Activated effector memory CD4-positive, alpha-beta T cell treated with anti-CD3 and anti-CD28 coated beads, Interleukin-2, amount 50 U/mL, for 16 hours (primary cell): ENCODE data around the gene MITF.

ENCODE experiments used
- DNase-seq: peaks from one replicate; pipeline ENCODE4 v3.0.0-alpha.2; 2020

MITF gene

DNA sequence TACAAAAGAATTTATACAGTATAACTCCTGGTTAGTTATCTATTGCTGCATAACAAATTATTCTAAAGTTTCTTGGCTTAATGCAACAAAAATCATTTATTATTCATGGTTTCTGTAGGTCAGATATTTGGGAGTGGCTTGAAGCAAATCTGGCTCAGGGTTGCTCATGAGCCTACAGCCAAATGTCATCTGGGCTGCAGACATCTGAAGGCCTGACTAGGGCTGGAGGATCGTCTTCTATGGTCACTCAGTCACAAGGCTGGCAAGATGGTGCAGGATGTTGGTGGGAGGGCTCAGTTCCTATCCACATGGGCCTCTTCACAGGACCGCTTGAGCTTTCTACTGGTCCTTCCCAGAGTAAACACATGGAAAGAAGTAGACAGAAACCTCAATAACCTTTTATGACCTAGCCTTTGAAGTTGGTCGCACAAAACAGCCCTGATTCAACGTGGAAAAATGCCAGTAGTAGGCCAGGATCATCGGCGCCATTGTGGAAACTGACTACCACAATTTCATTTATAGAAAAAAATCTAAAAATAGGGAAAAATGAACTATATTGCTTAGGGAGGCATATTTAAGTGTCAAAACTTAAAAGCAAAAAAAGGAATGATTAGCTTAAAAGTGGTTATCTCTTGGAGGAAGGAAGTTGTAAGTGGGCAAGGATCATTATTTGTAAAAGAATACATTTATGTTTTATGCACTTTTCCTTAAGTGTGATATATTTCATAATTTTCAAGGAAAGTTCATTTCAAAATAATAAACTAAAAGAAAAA lies 9.9 kb upstream of the MITF start:
- no peak for DNase-seq

DNA sequence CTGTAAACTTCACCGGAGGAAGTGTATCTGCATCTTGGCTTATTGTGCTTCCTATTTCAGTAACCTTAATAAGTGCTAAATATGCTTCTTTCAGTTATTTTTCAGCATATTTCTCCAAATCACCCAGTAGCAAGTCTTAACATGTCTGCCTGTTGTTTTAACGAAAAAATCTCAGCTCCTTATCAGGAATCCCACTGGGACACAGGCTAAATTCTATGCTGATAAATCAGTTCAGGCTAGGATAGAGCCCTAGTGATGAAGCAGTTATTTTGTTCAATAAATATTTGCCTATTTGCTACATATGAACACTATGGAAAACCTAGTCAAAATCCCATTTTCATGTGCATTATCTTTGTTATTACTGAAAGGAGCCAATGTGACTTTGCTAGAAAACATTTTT lies 8.2 kb upstream of the MITF start:
- no peak for DNase-seq

DNA sequence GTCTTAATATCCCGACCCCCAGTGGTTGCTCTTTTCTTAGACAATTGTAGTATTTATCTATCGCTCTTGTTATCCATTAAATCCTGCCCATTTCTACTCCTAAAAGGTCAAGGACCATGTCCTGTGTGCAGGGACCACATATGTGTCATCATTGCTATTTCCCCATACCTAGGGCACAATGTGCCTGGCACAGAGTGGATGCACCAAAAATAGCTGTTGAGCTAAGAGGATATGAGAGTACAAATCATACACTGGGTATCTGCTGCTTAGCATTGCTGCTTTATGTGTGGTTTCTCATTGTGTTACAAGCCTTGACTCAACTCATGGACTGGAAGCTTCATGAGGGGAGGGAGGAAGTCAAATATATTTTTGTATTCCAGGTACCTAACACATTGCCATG lies 3.4 kb upstream of the MITF start:
- DNase-seq = no peak

DNA sequence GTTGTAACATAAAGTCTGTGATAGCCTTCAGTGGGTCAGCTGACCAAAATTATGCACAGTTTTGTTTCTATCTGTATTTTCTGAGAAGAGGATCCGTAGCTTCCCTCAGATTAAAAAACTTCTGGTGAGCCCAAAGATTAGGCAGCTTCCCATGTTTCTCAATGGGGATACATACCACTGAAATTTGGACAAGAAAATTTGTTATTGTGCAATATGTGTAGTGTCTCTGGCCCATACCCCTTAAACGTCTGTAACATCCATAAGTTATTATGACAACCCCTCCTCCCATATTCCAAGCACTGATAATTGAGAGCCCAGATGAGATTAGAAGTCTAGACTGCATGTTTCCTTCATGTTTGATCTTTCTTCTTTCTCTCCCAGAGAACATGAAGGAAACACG lies 1.9 kb upstream of the MITF start:
- no peak for DNase-seq

DNA sequence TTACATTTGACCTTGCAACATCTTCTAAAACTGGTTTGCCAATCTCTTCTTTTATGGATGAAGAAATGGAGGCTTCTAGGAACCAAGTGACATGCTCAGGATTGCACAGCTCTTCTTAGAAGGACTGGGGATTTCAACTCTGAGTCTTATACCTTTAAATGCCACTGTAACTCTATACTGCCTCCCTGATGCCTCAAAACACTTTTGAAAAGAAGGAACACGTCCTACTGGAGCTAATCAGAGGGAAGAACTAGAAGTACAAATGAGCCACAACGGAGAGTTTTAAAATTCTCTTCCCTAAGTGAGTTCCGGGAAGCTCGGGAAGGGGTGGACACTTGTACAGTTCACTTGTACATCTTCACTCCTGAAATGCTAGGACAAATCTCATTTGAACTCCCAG lies 949 bp upstream of the MITF start:
- DNase-seq = no peak

DNA sequence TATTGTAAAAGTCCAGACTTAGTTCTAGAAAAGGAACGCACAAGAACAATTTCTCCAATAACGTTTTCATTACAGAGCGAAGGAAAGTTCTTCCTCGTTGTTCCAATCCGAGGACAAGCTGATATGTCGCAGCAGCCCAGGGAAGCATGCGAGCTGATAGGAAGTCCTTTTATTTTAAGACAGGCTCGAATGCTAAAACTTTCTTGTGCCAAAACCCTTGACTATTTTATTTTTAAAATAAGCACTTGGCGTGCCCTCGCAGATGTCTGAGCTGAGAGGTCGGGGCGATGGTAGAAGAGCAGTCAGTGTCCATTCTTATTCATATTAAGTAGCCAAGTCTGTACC lies 433 bp upstream of the MITF start:
- DNase-seq = no peak

DNA sequence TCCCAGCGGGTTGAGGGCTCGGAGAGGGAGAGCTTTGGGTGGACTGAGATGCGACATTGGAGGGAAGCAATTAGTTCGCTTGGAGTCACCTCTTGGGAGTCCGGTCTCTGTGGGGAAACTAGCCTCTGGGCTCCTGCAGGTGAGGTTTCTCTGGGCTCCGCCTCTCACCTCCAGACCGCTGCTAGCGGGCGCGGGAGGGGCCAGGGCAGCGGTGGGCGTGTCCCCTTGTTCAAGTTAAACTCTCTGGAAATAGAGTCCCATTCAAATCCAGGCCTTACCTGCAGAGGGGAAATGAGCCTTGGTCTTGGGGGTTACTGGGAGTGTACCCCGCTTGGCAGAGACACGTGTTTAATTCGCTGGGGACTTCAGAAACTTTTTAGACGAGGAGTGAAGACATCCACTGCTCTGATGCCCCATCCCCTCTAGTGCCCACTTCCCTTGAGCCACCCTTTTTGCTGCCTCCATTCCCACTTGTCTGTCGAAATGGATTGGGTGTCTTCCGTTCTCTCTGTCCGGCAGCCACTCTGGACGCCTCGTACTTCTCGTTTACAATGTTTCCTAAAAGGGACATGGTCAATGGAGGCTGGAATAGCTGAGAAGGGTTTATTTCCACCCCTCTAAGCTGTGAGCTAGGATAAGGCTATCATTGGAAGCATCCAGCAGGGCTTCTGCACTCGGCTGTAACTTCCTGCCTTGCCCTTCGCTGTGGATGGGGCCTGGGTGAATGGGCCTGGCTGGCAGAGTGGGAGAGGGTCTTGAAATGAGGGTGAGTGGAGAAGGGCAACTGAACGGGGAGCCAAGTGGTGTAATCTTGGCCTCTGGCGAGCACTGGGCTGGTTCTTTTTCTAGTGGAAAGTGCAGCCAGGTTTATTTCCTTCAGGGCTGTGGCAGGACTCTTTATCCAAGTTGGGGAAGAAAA lies 1.1 kb downstream of the MITF start:
- DNase-seq = no peak

DNA sequence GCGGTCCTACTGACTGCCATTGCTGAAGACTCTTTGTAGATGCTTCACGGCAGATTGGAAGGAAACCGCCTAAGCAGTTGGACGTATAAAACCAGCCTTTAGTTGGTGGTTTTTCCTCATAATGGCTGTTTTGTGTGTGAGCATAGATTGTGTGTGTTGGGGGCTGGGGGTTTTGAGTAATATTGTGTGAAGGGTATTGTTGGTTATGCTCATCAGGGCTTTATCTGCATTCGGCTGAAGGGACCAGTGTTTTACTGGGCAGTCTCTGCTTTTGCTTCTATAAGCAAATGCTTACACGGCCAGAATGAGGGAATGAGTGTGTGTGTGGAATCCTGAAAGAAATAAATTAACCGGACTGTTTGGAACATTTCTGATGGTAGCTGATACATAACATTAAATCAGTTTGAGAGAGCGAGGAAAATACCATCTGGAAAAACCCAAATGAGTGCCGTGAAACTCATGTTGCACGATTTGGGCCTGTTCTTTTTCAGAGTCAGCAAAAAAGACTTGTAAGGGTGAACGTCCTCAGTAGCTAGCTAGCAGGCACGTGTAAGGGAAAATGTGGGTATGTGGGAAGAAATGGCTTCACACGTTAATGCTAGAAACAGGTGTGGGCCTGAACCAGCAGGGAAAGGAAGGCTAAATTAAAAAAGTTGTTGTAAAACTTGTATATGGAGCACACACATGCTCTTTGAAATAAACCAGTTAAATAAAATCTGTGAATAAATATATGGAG lies 1.9 kb downstream of the MITF start:
- no peak for DNase-seq

DNA sequence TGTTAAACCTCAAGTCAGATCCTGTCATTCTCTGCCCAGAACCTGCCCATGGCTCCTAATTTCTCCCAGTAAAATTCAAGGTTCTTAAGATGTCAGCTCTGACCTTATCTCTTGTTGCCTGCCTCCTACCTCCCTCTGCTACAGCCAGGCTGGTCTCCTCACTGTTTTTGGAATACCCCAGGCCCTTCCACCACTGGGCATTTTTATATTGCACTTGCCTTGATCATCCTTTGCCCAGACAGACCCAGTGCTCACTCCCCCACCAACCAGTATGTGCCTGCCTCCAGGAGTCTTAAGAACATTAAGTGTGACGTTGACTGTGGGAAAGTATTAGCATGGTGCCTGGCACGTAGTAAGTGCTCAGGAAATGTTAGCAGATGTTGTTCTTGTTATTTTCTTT lies 3.1 kb downstream of the MITF start:
- DNase-seq = no peak

DNA sequence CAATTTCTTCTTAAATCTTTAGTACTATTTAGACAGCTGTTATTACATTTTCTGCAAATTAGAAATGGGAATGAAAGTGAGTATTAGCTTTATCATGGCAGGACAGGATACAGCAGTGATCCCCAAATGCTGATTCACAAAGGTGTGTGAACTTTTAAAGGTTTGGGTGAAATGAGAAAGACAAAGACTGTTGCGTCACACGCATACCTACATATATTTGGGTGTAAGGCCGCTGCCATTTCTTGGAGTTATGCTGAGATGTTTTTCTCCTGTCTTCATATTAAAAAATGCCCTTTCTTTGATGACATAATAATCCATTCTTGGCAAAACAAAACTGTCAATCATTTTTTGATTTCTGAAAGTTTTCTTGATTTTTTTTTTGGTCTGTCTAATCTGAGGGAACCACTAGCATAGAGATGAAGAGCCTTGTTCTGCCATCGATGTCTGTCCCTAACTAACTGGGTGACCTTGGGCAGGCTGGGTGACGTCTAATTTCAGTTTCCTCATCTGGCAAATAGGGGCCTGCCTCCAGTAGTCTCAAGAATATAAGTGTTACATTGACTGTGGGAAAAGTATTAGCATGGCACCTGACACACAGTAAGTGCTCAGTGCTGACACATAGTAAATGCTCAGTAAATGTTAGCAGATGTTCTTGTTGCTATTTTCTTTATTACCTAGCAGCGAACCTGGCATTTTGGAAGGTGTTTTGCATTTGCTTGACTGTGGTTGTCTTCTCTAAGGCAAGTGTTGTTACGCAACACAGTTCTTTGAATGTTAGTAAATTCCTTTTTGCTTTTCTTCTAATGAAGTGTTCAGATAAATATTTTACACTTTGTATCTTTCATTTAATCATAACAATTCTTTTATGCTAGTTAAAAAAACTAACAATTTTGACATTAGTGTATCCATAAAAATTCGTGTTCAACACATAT lies 5.0 kb downstream of the MITF start:
- no peak for DNase-seq

DNA sequence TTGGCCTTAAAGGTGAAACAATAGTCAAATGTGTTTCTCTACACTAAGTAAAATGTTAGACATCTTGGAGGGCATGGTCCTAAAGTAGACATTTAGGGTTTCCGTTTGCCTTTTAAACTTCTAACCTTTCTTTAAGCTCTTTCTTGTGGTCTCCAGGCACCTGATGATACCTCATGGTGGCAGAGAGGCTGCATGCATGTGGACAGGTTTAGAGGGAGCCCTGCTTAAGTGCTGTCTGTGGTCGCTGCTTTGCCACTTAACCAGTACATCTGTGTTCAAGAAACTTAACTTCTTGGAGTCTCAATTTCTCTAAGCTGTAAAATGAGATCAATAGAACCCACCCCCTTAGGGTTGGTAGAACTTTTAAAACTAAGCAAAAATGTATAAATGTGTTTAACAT lies 6.2 kb downstream of the MITF start:
- no peak for DNase-seq

DNA sequence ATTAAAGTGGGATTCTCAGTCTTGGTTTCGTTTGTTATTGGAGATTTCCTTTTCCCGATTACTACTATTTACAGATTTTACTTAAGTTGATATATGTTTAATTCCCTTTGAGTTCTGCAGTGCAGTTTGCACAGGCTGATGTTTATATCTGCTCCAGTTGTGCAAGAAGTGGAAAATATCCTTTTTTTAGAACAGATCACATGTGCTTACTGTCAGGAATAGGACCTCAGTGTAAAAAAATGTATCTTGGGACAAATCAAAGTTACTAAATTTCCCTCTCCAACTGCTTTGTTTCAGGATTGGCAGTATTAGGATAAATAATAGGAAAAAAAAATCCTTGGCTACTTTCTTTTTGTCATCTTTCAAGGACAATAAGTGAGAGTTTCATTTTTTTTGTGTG lies 6.9 kb downstream of the MITF start:
- DNase-seq = no peak

DNA sequence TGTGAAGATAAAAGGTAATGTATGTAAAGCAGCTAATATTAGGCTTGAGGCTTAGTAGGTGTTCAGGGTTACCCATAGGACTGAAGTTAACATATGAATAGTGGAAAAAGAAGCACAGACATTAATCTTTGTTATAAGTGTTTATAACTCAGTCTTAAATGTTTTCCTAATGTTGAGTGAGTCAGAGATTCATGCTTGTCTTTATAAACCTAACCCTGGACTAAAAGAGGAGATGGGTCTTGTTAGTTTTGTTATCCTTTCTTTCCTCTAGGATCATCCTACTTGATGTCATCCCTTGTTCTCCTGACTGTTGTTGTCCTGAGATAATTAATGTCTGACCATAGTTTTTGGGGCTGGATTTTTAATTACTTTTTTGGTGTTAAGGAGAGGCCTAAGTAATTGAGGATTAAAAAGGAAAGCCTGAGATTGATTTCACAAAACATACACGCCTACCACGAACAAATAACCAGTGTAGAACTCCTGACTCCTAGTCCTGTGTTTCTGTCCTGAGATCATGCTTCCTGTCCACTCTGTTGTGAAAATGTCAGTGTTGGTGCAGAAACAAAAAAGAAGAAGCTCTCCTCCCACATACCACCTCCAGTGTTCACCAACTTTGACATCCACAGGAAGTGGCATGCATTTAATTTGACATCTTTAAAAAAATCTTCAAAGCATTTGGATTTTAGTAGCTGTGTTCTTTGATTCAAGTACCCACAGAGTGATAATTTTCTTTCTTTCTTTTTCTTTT lies 8.4 kb downstream of the MITF start:
- DNase-seq = no peak

DNA sequence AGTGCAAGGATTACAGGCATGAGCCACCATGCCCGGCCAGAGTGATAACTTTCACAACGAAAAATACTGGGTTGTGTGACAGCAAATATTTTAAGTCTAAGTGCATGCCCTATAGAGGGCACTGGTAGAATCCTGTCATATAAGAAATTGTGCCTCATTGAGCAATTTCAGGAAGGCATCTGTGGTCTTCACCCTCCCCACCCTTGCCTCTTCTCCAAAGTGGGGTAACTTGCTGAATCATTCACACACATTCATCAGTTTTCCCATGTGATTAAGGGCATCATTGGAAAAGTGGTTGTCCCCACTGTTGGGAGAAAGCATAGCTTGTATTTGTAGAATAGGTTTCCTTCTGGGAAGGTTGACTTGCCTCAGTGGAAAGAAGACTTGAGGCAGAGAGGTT lies 9.2 kb downstream of the MITF start:
- DNase-seq = no peak

DNA sequence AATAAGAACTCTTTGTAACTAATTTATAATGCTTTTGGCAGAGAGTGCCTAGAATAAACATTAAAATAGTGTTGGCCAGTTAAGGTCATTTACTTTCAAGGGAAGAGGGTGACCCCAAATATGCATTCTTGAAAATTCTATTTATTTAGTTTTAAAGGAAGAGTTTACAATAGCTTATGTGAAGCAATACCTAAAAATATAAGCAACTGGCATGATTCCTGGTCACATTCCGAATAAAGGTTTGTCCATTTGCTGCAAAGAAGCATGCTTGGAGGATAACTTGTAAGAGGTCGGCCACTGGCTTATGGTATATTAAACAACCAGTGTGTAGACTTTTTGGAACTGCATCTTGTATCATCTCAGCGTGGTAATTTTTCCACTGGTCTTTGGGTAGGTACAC lies 10.2 kb downstream of the MITF start:
- no peak for DNase-seq

DNA sequence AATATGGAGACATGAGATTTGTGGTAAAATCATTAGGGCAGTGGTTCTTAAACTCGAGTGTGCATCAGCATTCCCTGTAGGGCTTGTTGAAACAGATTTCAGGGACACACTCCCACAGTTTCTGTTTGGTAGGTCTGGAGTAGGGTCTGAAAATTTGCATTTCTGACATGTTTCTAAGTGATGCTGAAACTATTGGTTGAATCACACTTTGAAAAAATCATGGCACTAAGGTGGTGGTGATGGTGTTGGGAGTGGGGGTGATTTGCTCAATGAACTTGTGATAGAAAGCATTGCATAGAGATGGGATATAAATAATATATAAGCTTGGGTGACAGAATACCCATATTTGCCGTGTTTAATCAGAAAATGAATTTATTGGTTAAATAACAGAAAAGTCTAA lies 11.3 kb downstream of the MITF start:
- DNase-seq = no peak

DNA sequence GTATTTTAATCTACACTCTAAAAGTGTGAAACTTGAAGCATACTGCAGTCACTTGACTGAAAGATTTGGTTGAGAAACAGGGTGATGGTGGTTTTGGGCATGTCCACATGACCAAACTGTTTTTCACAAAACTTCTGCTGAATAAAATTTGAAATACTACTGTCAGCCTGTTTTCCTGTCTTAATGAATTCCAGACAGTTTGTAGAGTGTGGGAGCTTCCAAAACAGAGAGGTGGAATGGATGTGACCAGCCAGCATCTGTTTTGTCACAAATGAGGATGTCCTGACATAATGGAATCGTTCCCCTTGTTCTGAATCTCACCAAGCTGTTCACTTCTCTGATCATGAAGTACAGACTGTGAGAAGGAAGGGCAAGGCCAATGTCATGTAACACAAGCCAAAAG lies 11.8 kb downstream of the MITF start:
- no peak for DNase-seq

DNA sequence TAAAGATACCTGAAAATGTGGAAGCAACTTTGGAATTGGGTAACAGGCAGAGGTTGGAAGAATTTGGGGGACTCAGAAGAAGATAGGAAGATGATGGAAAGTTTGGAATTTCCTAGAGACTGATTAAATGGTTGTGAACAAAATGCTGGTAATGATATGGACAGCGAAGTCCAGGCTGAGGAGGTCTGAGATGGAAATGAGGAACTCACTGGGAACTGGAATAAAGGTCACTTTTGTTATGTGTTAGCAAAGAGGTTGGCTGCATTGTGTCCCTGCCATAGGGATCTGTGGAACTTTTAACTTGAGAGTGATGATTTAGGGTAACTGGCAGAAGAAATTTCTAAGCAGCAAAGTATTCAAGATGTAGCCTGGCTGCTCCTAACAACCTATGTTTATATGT lies 13.0 kb downstream of the MITF start:
- no peak for DNase-seq

DNA sequence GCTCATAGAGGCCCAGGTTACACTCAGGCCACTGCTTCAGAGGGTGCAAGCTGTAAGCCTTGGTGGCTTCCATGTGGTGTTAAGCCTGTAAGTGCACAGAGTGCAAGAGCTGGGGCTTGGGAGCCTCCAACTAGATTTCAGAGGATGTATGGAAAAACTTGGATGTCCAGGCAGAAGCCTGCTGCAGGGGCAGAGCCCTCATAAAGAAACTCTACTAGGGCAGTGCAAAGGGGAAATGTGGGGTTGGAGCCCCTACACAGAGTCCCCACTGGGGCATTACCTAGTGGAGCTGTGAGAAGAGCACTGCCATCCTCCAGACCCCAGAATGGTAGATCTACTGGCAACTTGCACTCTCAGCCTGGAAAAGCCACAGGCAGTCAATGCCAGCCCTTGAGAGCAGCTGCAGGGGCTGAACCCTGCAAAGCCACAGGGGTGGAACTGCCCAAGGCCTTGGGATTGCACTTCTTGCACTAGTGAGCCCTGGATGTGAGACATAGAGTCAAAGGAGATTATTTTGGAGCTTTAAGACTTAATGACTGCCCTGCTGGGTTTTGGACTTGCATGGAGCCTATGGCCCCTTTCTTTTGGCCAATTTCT lies 14.0 kb downstream of the MITF start:
- DNase-seq = no peak

DNA sequence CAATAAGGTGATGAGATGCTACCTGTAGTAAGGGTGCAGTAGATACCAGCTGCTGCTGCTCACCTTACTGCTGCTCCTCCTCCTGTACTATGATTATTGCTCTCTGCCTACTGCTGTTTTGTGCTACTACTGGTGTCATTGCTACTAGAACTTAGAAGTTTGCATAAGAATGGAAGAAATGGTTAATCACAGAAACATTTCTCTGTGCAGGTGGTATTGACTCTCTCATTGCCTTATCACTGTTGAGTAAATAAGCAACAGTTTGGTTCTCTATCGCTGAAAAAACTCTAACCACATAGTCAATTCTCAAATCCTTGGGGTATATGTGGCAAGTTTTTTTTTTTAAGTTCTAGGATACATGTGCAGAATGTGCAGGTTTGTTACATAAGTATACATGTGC lies 16.5 kb downstream of the MITF start:
- no peak for DNase-seq
